Endothelial cell of umbilical vein (primary cell): ENCODE results near the gene RPS18. TPM values are rescaled to one million over a fixed set of nuclear protein-coding genes. Genes with fewer than 3 reads are reported as not detected.

Experiments
- BruUV-seq: library from RNA; stranded (reverse); fragments of 400-500 nt; replicated peaks from 2 replicates; lab custom pipeline; 2021; lab: Mats Ljungman, UMichigan
- CTCF ChIA-PET: fragments of 300-600, 350-600 bp; sonication (Branson Sonifier 250); formaldehyde crosslinking; loops from one replicate; lab custom pipeline; 2021; ENCODE audit warnings: antibody characterized with exemption, inconsistent platforms; lab: Charles Lee
- POLR2A ChIA-PET: fragments of 300-600, 350-600 bp; sonication (Branson Sonifier 250); formaldehyde crosslinking; loops from one replicate; lab custom pipeline; 2021; ENCODE audit warnings: antibody characterized with exemption, inconsistent platforms; lab: Charles Lee
- DNase-seq: peaks from one replicate; pipeline ENCODE4 v3.0.0-alpha.2; 2011; ENCODE audit warnings: low read depth, low spot score
- FAIRE-seq: peaks from 2 replicates; lab custom pipeline; 2011; peaks lifted over from hg19 to GRCh38; lab: Jason Lieb, UNC
- H2AFZ ChIP-seq: 2 replicates; pipeline ENCODE4 v1.6.0; 2012; ENCODE audit warnings: low read depth, low read length, control low read depth, inconsistent platforms
- H3K27ac ChIP-seq: 2 replicates; pipeline ENCODE4 v1.5.1; 2011; ENCODE audit warnings: low read depth, mild to moderate bottlenecking, control low read depth, low read length, moderate library complexity; ENCODE audit not compliant: insufficient read depth
- H3K27me3 ChIP-seq, 2 experiments: 2 replicates each; pipeline versions ENCODE4 v1.6.0 to v1.6.1; 2011; ENCODE audit warnings: low read length in 2 of 2, mixed read lengths in 1 of 2; ENCODE audit not compliant: control insufficient read depth in 2 of 2, insufficient read depth in 2 of 2
- H3K36me3 ChIP-seq, 2 experiments: 2 replicates in 1 of 2; 3 replicates in 1 of 2; pipeline ENCODE4 v1.5.1; 2011; ENCODE audit warnings: low read length in 2 of 2, mild to moderate bottlenecking in 1 of 2, moderate library complexity in 1 of 2; ENCODE audit not compliant: control insufficient read depth in 2 of 2, insufficient read depth in 2 of 2; ENCODE audit errors: extremely low read depth in 1 of 2
- H3K4me1 ChIP-seq: 3 replicates; pipeline ENCODE4 v1.5.1; 2011; ENCODE audit warnings: mild to moderate bottlenecking, low read length; ENCODE audit not compliant: control insufficient read depth, insufficient read depth; ENCODE audit errors: extremely low read depth
- H3K4me2 ChIP-seq: 2 replicates; pipeline ENCODE4 v1.6.1; 2011; ENCODE audit warnings: low read length, control low read depth, mixed read lengths; ENCODE audit not compliant: insufficient read depth
- H3K4me3 ChIP-seq, 3 experiments: fragments of 200-600 bp in 1 of 3; sonication (generic), shearing (Covaris generic) in 1 of 3; replicated peaks in 1 of 3; 2 replicates each; pipeline ENCODE4 v1.5.1; 2011 to 2016; ENCODE audit warnings: control low read depth in 3 of 3, low read length in 3 of 3, mild to moderate bottlenecking in 2 of 3, inconsistent platforms in 1 of 3, low read depth in 1 of 3, moderate library complexity in 1 of 3; ENCODE audit not compliant: insufficient read depth in 1 of 3
- H3K79me2 ChIP-seq: 2 replicates; pipeline ENCODE4 v1.6.0; 2012; ENCODE audit warnings: low read length, inconsistent platforms; ENCODE audit not compliant: control insufficient read depth, insufficient read depth
- H3K9ac ChIP-seq: replicated peaks from 2 replicates; pipeline ENCODE3; 2011; ENCODE audit warnings: low read length, control low read depth; ENCODE audit not compliant: insufficient read depth; ENCODE audit errors: extremely low read depth
- H3K9me1 ChIP-seq: replicated peaks from 3 replicates; pipeline ENCODE4 v1.6.0; 2011; ENCODE audit warnings: mild to moderate bottlenecking, low read length; ENCODE audit not compliant: control insufficient read depth, insufficient read depth; ENCODE audit errors: extremely low read depth
- H3K9me3 ChIP-seq: replicated peaks from 2 replicates; pipeline ENCODE4 v1.5.1; 2012; ENCODE audit warnings: low read length, inconsistent platforms; ENCODE audit not compliant: control insufficient read depth, insufficient read depth
- H4K20me1 ChIP-seq: replicated peaks from 2 replicates; pipeline ENCODE3; 2011; ENCODE audit warnings: mild to moderate bottlenecking, low read length; ENCODE audit not compliant: control insufficient read depth, insufficient read depth; ENCODE audit errors: extremely low read depth
- EZH2 ChIP-seq: IDR thresholded peaks from 2 replicates; pipeline ENCODE4 v1.6.1; 2012; ENCODE audit warnings: borderline replicate concordance, low read depth, mild to moderate bottlenecking, moderate library complexity, low read length, inconsistent platforms; ENCODE audit not compliant: severe bottlenecking
- FOS ChIP-seq: IDR thresholded peaks from 2 replicates; pipeline ENCODE4 v1.6.1; 2011; ENCODE audit warnings: mild to moderate bottlenecking, low read length, moderate library complexity, borderline replicate concordance; ENCODE audit not compliant: insufficient read depth
- GATA2 ChIP-seq: IDR thresholded peaks from 2 replicates; pipeline ENCODE4 v1.7.0; 2011; ENCODE audit warnings: low read depth, mild to moderate bottlenecking, moderate library complexity, mixed read lengths, low read length; ENCODE audit not compliant: insufficient read length, insufficient read depth
- JUN ChIP-seq: IDR thresholded peaks from 2 replicates; pipeline ENCODE4 v1.6.1; 2011; ENCODE audit warnings: borderline replicate concordance, low read depth; ENCODE audit not compliant: insufficient read length, insufficient read depth
- MYC ChIP-seq: IDR thresholded peaks from one replicate; pipeline ENCODE4 v1.6.1; 2011; ENCODE audit warnings: mild to moderate bottlenecking, low read depth, low read length
- POLR2A ChIP-seq: IDR thresholded peaks from 2 replicates; pipeline ENCODE4 v1.6.1; 2012; ENCODE audit warnings: low read depth, mild to moderate bottlenecking, control low read depth, low read length
- POLR2AphosphoS5 ChIP-seq: IDR thresholded peaks from 2 replicates; pipeline ENCODE4 v1.6.1; 2012; ENCODE audit warnings: low read depth, mild to moderate bottlenecking, control low read depth, low read length, moderate library complexity; ENCODE audit not compliant: insufficient read depth
- dilution Hi-C: fragments of 300-500 bp; cut with MboI; formaldehyde crosslinking; loops from one replicate; pipeline ENCODE4 v1.15.0; 2019; ENCODE audit warnings: low sequenced_read_pairs; ENCODE audit not compliant: extremely low pct_ligation_motif_present
- intact Hi-C: fragments of 100-400 bp; cut with micrococcal nuclease; formaldehyde crosslinking; loops from one replicate; pipeline ENCODE4 v1.10.0; 2022
- polyA plus RNA-seq, 4 experiments: library from polyadenylated mRNA; depleted of rRNA in 3 of 4; stranded (reverse) in 3 of 4; unstranded in 1 of 4; fragments of >200 nt; gene quantifications; 2 replicates each; pipeline versions ENCODE4 v1.2.1 to v1.2.3, GENCODE V29; 2011 to 2012; ENCODE audit warnings: missing spikeins in 1 of 4
- total RNA-seq: library from RNA; stranded (reverse); gene quantifications from 2 replicates; pipeline ENCODE4 v1.2.3, GENCODE V29; 2021
- TF ChIP-seq, protein P1 (sequence below): IDR thresholded peaks from 2 replicates; pipeline ENCODE4 v1.6.1; 2011; ENCODE audit not compliant: insufficient read depth, insufficient read length
- TF ChIP-seq, protein P2 (sequence below), 2 donors: IDR thresholded peaks; 1 replicate in 1 of 2; 2 replicates in 1 of 2; pipeline ENCODE4 v1.5.1; 2011; ENCODE audit warnings: low read length in 2 of 2, mild to moderate bottlenecking in 2 of 2, moderate library complexity in 2 of 2, control low read depth in 1 of 2, inconsistent platforms in 1 of 2, low read depth in 1 of 2; ENCODE audit not compliant: insufficient read depth in 1 of 2; ENCODE audit errors: extremely low read depth in 1 of 2

RPS18 gene
- total and polyA plus RNA-seq, 2 donors (not counting 3 experiments of a cell fraction or from before 2014, with no cell fraction given): 2,336 to 5,541 TPM

DNA sequence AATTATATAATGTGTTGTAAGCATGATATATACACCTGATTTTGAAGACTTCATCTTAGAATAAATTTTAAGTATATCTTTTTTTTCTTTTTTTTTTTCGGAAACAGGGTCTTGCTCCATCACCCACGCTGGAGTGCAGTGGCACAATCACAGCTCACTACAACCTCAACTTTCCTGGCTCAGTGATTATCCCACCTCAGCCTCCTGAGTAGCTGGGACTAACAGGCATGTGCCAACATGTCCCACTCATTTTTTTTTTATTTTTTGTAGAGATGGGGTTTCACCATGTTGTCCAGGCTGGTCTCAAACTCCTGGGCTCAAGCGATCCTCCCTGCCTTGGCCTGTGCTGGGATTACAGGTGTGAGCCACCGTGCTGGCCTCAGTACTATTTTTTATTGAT lies 17.3 kb upstream of the RPS18 start:
- POLR2A ChIA-PET: interaction anchor here (0.6 kb wide), 1 partner anchor 286 kb away, joined by 4 read pairs; the partner anchor contains the start of gene BRD2
- no peak for FAIRE-seq
- CTCF ChIA-PET: interaction anchor here (0.9 to 1.1 kb wide), 2 partner anchors 17 to 90 kb away, joined by 3 to 4 read pairs; no protein-coding TSS in a partner anchor

DNA sequence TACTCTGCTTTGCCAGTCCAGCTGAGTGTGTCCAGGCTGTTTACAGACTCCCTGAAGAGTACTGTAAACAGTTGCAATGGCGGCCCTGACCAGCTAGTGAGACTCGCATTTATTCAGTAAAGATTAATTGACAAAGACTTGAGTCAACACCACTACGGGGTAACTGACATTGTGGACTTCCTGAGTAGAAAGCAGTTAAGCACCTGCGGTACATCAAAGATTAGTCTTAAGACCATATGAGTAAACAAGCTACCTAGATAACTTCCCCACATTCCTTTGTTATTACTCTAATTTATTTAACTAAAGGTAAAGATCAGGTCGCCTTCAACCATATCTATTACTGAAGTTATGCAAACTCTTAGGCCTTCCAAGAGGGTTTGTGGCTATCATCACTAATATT lies 12.8 kb upstream of the RPS18 start:
- BruUV-seq: no TSS peak
- intact Hi-C loops (no loop called here), dilution Hi-C loops (no loop called here)
- Histone ChIP-seq H2AFZ (no peak overlapping the region), H3K27me3 (no peaks in the 10 kb centered on the region), H3K9me3 (no peaks in the 10 kb centered on the region), H3K4me3 (no peak overlapping the region), H3K9ac (no peak overlapping the region), H4K20me1 (no peaks in the 10 kb centered on the region), H3K79me2 (no peaks in the 10 kb centered on the region), H3K36me3 (peaks cover 2 to 6% of the 10 kb centered on the region in 2 experiments), H3K4me2 (no peak overlapping the region), H3K9me1 (no peaks in the 10 kb centered on the region), H3K4me1 (no peaks in the 10 kb centered on the region), H3K27ac (no peak overlapping the region)
- ChIA-PET POLR2A (no interaction called here), CTCF (interaction anchor here (1.4 kb wide), 1 partner anchor 391 kb away, joined by 3 read pairs; no protein-coding TSS in a partner anchor)
- no peak for DNase-seq
- TF ChIP-seq POLR2A (no peak), GATA2 (no peak), EZH2 (no peak), MYC (no peak), POLR2AphosphoS5 (no peak), JUN (no peak), FOS (no peak)
- TF ChIP-seq, protein P1, sequence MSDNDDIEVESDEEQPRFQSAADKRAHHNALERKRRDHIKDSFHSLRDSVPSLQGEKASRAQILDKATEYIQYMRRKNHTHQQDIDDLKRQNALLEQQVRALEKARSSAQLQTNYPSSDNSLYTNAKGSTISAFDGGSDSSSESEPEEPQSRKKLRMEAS: no peak
- TF ChIP-seq, protein P2, sequence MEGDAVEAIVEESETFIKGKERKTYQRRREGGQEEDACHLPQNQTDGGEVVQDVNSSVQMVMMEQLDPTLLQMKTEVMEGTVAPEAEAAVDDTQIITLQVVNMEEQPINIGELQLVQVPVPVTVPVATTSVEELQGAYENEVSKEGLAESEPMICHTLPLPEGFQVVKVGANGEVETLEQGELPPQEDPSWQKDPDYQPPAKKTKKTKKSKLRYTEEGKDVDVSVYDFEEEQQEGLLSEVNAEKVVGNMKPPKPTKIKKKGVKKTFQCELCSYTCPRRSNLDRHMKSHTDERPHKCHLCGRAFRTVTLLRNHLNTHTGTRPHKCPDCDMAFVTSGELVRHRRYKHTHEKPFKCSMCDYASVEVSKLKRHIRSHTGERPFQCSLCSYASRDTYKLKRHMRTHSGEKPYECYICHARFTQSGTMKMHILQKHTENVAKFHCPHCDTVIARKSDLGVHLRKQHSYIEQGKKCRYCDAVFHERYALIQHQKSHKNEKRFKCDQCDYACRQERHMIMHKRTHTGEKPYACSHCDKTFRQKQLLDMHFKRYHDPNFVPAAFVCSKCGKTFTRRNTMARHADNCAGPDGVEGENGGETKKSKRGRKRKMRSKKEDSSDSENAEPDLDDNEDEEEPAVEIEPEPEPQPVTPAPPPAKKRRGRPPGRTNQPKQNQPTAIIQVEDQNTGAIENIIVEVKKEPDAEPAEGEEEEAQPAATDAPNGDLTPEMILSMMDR (IDR thresholded peaks at IDR 0.05; ENCODE audit: extremely low read depth in 1 of 2, insufficient read depth in 1 of 2, low read depth in 1 of 2, low read length in 2 of 2): no peak
- FAIRE-seq: no peak

More for the DNA sequence above, 17.3 kb upstream of the RPS18 start:
- Histone ChIP-seq H3K36me3 (peaks cover 0 to 2% of the 10 kb centered on the region in 2 experiments), H3K4me1 (peaks cover 11% of the 10 kb centered on the region), H3K9ac (no peak overlapping the region), H3K4me3 (no peak overlapping the region), H2AFZ (no peak overlapping the region), H3K9me1 (no peaks in the 10 kb centered on the region), H3K9me3 (no peaks in the 10 kb centered on the region), H3K79me2 (no peaks in the 10 kb centered on the region), H3K27ac (no peak overlapping the region), H3K4me2 (no peak overlapping the region), H3K27me3 (no peaks in the 10 kb centered on the region), H4K20me1 (no peaks in the 10 kb centered on the region)
- TF ChIP-seq POLR2AphosphoS5 (no peak), JUN (no peak), GATA2 (no peak), MYC (no peak), EZH2 (no peak), POLR2A (no peak), FOS (no peak)
- TF ChIP-seq, protein P1: no peak
- BruUV-seq: no TSS peak
- no peak for DNase-seq
- intact Hi-C loops (no loop called here), dilution Hi-C loops (no loop called here)
